AG09319 (cell line): ENCODE data around the gene FPGS.

Experiments used
- DNase-seq: peaks from one replicate; pipeline ENCODE4 v3.0.0-alpha.2; 2010; ENCODE audit warnings: low read depth; ENCODE audit errors: extremely low read depth
- CTCF ChIP-seq: IDR thresholded peaks from 2 replicates; pipeline ENCODE4 v1.5.1; 2011; ENCODE audit warnings: low read depth, mild to moderate bottlenecking, inconsistent platforms, low read length, moderate library complexity

Gene FPGS

GRCh38 chr9:127847833-127848755 is 45.4 kb downstream of the FPGS start:
- no peak for DNase-seq
- no peak for TF ChIP-seq CTCF

GRCh38 chr9:127848756-127849504 is 46.2 kb downstream of the FPGS start:
- TF ChIP-seq CTCF, result no peak
- no peak for DNase-seq

- TF ChIP-seq CTCF, result no peak
- no peak for DNase-seq
These were observed 47.7 kb downstream of the FPGS start for GRCh38 chr9:127850286-127850830.

GRCh38 chr9:127852829-127853228 is 50.1 kb downstream of the FPGS start:
- DNase-seq, result no peak
- TF ChIP-seq CTCF, result no peak

- TF ChIP-seq CTCF, result no peak
- DNase-seq, result no peak
These were observed 50.9 kb downstream of the FPGS start for GRCh38 chr9:127853312-127854183.

- no peak for TF ChIP-seq CTCF
- DNase-seq, result no peak
These were observed 51.6 kb downstream of the FPGS start, which contains the start of gene ENG for GRCh38 chr9:127854184-127854806. TSS of gene ENG (minus strand) at chr9:127854658. CDS start at chr9:127854355, 303 bp downstream.
